Renal pelvis (tissue), 4 donors: ENCODE results near the gene ST6GALNAC3. TPM values are rescaled to one million over a fixed set of nuclear protein-coding genes. Genes with fewer than 3 reads are reported as not detected.

Experiments
- DNase-seq: peaks from one replicate; pipeline ENCODE4 v3.0.0-alpha.2; 2013
- polyA plus RNA-seq, 3 donors: library from polyadenylated mRNA; unstranded; fragments of 120-200 nt; gene quantifications; one replicate each; pipeline ENCODE4 v1.2.1, GENCODE V29; 2013; ENCODE audit not compliant: insufficient read length in 3 of 3

The ST6GALNAC3 gene
- polyA plus RNA-seq, 3 donors, result 81.7 to 82.8 (median 81.9) TPM

GRCh38 chr1:76285578-76286135, 211.1 kb downstream of the ST6GALNAC3 start:
- DNase-seq, result no peak

GRCh38 chr1:76287917-76288316, 213.4 kb downstream of the ST6GALNAC3 start:
- DNase-seq, result no peak

GRCh38 chr1:76288758-76289483, 214.4 kb downstream of the ST6GALNAC3 start:
- DNase-seq, result no peak

GRCh38 chr1:76289692-76290091, 215.1 kb downstream of the ST6GALNAC3 start:
- DNase-seq, result no peak

GRCh38 chr1:76290271-76290670, 215.7 kb downstream of the ST6GALNAC3 start:
- DNase-seq, result no peak

GRCh38 chr1:76291191-76291590, 216.6 kb downstream of the ST6GALNAC3 start:
- DNase-seq, result no peak

GRCh38 chr1:76291737-76292136, 217.2 kb downstream of the ST6GALNAC3 start:
- DNase-seq, result no peak

DNA sequence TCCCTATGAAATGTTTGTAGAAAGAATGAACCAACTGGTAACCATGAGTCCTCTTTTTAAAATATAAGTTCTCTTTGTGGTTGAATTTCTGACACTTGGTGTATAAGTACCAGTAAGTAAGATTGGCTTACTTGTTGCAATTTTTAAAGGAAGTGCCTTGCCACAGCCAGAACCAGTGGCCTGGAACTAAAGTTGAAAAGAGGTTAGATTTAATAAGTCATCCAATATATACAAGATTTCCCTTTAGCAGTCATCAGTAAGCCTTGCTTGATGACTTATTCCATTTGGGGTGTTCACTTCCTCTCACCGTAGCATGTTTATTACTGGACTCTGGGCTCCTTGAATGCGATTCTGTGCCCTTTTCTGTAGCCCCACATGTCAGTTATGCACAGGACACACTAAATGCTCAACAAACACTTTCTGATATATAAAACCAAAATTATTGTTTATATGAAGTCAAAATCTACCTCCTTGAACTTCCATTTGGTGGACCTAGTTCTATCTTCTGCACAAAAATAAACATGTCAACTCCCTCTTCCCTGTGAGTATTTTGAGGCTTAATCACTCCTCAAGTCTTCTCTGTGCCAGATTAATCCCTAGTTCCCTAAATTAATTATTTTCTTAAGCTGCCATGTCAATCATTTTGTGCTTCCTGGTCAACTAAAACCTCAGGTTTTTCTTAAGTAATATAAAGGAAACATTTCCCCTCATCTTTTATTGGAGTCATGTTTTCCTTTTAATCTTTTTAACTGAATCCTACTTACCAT, 218.1 kb downstream of the ST6GALNAC3 start:
- no peak for DNase-seq

GRCh38 chr1:76293831-76294230, 219.3 kb downstream of the ST6GALNAC3 start:
- DNase-seq, result no peak

- DNase-seq, result no peak
Measured at GRCh38 chr1:76294482-76295194, 220.1 kb downstream of the ST6GALNAC3 start.

DNA sequence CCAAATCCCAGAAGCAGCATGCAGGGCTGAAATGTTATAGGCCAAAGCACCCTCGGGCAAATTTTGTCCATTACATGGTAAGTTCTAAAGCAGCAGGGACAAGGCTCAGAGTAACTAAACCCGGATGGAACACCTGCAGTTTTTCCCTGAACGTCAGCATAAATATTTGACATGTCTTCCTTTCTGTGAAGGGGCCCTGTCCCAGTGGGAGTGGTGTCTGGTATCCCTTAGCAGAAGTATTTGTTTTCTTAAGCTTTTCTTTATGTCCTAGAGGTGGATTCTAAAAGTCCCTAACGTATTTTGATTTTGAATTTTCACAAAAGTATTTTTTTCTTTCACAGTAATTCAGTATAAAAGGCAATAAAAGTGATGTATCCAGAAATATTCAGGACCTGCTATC, 223.9 kb downstream of the ST6GALNAC3 start:
- DNase-seq, result no peak

DNA sequence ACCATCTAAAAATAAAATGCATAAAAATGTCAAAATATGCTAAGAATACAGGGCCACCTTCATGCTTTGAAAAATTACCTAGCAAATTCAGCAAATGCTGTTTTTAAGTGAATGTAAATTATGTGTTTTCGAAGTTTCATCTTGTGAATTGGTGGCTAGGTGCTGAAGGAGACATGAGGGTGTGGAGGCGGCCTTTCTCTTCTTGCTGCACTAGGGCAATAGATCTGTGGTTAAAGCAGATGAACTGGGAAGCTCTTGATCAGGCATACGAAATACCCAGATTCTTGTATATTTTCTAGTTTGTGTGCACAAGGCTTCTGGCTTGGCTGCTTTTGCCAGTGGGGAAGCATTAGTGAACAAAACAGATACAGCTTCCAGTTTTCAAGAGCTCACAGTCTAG, 224.5 kb downstream of the ST6GALNAC3 start:
- no peak for DNase-seq

DNA sequence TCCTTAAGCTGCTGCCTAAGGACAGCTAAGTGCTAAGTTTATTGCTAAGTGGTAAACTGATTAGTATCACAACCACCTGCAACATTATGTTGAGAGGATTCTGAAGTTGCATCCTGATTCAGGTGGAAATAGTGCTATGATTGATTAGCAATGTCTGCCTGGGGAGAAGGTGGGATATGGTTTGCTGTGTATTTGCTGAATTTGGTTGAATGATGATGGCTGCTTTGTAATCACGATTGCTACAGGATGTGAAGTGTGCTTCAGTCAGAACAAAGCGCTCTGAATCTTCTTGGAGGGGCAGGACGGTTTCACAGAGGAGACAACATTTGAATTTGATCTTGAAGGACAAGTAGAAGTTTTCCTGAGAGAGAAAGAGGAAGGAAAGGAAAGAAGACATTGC, 226.0 kb downstream of the ST6GALNAC3 start:
- DNase-seq, result no peak

DNA sequence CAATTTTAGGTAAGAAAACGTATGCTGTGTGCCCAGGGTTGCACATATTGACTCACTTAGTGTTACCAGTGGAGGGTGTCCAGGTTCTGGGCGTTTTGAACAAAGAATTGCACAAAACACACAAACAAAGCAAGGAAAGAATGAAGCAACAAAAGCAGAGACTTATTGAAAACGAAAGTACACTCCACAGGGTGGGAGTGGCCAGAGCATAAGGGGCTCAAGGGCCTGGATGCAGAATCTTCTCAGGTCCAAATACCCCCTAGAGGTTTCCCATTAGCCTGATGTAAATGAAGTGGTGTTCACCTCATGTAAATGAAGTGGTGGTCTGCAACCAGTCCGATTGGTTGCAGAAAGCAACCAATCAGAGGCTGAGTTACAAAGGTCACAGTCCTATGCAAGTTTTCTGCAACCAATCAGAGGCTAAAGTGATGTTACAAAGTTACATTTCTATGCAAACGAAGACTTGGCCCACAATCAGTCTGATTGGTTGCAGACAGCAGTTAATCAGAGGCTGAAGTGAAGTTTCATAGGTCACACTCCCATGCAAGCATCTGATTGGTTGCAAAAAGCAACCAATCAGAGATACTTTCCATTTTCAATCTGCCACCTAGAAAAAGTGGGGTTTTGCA, 228.3 kb downstream of the ST6GALNAC3 start:
- DNase-seq, result no peak

DNA sequence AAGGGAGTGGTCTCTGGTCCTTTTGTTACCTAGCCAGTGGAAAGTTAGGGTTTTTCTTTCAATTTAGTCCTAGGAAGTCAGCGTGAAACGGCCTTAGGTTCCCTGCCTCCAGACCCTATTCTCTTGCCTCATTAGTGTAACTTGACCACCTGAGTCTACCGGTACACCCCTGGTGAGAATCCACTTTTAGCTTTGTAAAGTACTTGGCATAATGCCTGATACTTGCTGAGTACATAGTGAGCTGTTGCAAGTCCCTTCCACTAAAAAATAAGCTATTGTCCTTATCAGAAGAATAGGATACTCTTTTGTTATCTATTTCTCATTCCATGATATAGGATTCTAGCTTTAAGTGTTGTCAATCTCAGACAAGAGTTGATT, 228.8 kb downstream of the ST6GALNAC3 start:
- no peak for DNase-seq

DNA sequence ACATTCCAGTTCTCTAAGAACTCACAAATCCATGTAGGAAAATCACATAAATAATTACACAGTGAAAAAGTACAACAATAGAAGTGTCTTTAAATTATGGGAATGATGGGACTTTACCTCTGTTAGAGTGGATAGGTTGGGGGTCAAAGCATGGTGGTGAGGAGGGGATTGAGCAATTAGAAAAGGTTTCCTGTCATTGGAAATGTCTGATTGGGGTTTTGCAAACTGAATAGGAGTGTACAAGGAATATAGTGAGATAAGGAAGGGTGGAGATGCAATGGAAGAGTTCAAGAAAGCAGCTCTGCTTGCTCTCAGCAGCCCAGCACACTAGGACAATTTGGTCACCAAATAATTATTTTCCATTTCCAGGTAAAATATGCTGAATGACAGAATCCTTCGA, 238.8 kb downstream of the ST6GALNAC3 start:
- DNase-seq, result no peak

DNA sequence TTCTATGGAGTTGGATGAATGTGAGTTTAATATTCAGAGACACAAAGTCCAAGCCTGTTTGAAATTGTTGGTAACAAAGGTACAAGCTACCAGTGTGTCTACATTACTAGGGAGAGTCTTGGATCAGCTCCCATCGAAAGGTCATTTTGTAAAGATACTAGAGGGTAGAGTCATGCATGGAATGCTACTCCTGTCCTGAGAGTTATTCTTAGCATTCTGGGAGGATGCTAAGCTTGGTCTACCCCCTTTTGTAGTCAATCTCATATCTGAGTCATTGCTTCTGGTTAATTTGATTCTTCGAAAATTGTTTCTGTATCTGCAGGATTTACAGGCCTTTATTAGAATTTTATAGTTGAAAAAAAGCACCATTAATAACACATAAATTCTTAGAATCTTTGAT, 240.2 kb downstream of the ST6GALNAC3 start:
- DNase-seq, result no peak

DNA sequence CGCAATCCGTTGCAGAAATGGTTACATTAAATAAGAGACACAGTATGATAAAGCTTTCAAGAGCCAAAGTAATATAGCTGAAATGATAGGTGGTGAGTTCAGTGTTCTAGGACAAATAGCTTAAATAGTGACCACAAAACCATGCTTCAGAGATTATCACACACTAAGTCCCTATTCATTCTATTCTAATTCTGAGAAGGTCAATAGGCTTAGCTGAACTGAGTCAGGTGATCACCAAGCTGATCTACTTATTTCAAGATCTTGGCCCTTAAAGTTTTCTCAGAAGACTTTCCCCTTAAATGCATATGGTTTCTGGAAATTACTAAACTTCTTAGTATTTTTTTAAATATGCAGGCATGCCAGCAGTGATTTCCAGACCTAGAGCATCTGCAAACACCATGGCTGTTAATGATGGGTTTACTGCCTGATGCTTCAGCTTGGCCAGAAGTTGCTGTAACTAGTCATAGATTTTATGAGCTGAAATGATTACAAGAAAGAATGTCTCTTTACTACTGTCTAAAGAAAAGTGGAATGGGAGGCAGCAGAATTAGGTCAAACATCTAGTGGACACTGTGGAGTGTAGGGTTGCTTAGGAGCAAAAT, 242.9 kb downstream of the ST6GALNAC3 start:
- DNase-seq, result no peak

GRCh38 chr1:76330991-76331603, 256.6 kb downstream of the ST6GALNAC3 start:
- peak; percentile 40 for DNase-seq

- no peak for DNase-seq
Measured at GRCh38 chr1:76335882-76336281, 261.3 kb downstream of the ST6GALNAC3 start.

GRCh38 chr1:76336931-76337371, 262.4 kb downstream of the ST6GALNAC3 start:
- peak; percentile 37 for DNase-seq
